Sigmoid colon (tissue), 7 donors: ENCODE results near the gene RPLP2. TPM values are rescaled to one million over a fixed set of nuclear protein-coding genes. Genes with fewer than 3 reads are reported as not detected.

Source experiments
- DNase-seq: peaks from one replicate; pipeline ENCODE4 v3.0.0-alpha.2; 2019
- H3K27ac ChIP-seq, 4 donors: fragments of 200-600 bp; sonication (generic); one replicate each; pipeline ENCODE4 v1.5.1; 2016 to 2019; ENCODE audit warnings: mild to moderate bottlenecking in 1 of 4
- H3K27me3 ChIP-seq, 3 donors: fragments of 200-600 bp; sonication (generic); one replicate each; pipeline ENCODE4 v1.5.1; 2019; ENCODE audit warnings: mild to moderate bottlenecking in 1 of 3
- H3K36me3 ChIP-seq, 4 donors: fragments of 200-600 bp; sonication (generic); one replicate each; pipeline ENCODE4 v1.5.1; 2016 to 2019
- H3K4me1 ChIP-seq, 4 donors: fragments of 200-600 bp; sonication (generic); one replicate each; pipeline ENCODE4 v1.5.1; 2017 to 2019
- H3K4me3 ChIP-seq, 4 donors: fragments of 200-600 bp; sonication (generic); one replicate each; pipeline ENCODE4 v1.5.1; 2017 to 2019; ENCODE audit warnings: mild to moderate bottlenecking in 2 of 4, moderate library complexity in 1 of 4
- H3K9me3 ChIP-seq, 4 donors: fragments of 200-600 bp in 3 of 4; sonication (generic) in 3 of 4; one replicate each; pipeline versions ENCODE4 v1.5.1 to v1.6.1; 2013 to 2019
- EP300 ChIP-seq, 4 donors: sonication (generic); formaldehyde crosslinking; IDR thresholded peaks; one replicate each; pipeline ENCODE4 v1.6.1; 2017; ENCODE audit warnings: antibody characterized with exemption in 4 of 4
- POLR2A ChIP-seq, 2 donors: fragments of 450-650 bp; IDR thresholded peaks; one replicate each; pipeline ENCODE4 v1.6.1; 2016; ENCODE audit warnings: antibody characterized with exemption in 2 of 2, mild to moderate bottlenecking in 2 of 2, moderate library complexity in 2 of 2
- POLR2AphosphoS5 ChIP-seq, 4 donors: sonication (generic); formaldehyde crosslinking; IDR thresholded peaks; one replicate each; pipeline ENCODE4 v1.6.1; 2017; ENCODE audit warnings: antibody characterized with exemption in 4 of 4
- WGBS, 2 donors: extraction: QIAGEN DNeasy Blood & Tissue Kit; methylation state at CpG; one replicate each; pipeline ENCODE4 v1.1.7; 2013; 5-methylcytosine and 5-hydroxymethylcytosine counted together
- intact Hi-C: fragments of 100-400 bp; cut with DNase I; formaldehyde crosslinking; loops from one replicate; pipeline ENCODE4 v1.15.1; 2023
- polyA plus RNA-seq, 3 donors: library from polyadenylated mRNA; stranded (reverse); fragments of 200-250 nt; gene quantifications; one replicate each; pipeline ENCODE4 v1.2.3, GENCODE V29; 2013
- total RNA-seq, 4 donors: library from RNA; depleted of rRNA; stranded (reverse); fragments of >200 nt; gene quantifications; one replicate each; pipeline ENCODE4 v1.1.0, GENCODE V29; 2016
- TF ChIP-seq, protein P1 (sequence below), 4 experiments: fragments of 450-650 bp in 3 of 4; fragments of 200-600 bp in 1 of 4; IDR thresholded peaks; one replicate each; pipeline ENCODE4 v1.5.1; 2016 to 2019; ENCODE audit warnings: antibody characterized with exemption in 4 of 4, mild to moderate bottlenecking in 3 of 4, moderate library complexity in 2 of 4
- donor health status: healthy with polysubstance abuse.
- donor health status: Bipolar disorder and iron deficiency.
- donor health status: healthy.

RPLP2 gene
- total and polyA plus RNA-seq, 7 donors = 405 to 2,533 (median 632) TPM

DNA sequence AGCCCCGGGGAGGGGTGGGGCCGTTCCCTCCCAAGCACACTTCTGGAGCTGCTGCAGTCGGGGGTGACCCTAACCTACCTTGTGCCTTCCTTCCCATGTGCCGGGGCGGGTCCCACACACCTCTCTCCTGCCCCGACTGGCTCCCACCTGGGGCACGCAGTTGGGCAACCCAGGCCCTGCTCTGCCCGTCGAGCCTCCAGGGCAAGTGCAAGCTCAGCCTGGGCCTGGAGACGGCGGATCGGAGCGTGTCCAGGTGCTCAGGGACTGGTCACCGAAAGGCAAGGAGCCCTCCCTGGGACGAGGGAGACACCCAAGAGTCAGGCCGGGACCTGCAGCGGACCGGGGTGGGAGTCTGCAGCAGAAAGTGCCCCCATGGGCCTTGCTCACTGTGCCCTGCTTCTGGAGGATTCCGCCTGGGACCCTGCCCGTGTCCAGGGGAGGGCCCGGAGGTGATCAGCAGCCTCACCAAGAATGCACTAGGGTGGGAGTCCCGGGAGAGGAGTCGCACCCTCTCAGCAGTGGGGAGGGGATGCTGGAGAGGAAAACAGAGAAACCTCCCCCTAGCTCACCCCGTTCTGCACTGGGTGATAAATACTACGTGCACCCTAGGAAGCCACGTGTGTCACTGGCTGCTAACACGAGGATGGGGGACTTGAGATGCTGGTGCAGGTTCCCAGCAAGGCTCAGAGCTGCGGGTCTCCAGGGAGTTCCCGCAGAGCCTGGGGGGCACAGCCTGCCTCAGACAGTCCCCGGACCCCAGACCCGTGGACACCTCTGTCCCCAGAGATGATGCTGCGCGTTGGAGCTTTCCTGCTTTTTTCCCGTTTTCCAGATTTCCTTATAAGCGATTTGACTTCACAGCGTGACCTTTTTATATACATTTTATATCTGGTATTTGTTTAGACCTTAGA, 27.2 kb upstream of the RPLP2 start:
- Histone ChIP-seq H3K4me1 (peaks cover 0 to 32% (median 21%) of the 10 kb centered on the region in 4 donors), H3K36me3 (peaks cover 0 to 4% (median 0%) of the 10 kb centered on the region in 4 donors), H3K4me3 (no peak overlapping the region), H3K9me3 (no peaks in the 10 kb centered on the region), H3K27ac (no peak overlapping the region), H3K27me3 (peaks cover 0 to 6% (median 0%) of the 10 kb centered on the region in 3 donors)
- TF ChIP-seq, protein P1, sequence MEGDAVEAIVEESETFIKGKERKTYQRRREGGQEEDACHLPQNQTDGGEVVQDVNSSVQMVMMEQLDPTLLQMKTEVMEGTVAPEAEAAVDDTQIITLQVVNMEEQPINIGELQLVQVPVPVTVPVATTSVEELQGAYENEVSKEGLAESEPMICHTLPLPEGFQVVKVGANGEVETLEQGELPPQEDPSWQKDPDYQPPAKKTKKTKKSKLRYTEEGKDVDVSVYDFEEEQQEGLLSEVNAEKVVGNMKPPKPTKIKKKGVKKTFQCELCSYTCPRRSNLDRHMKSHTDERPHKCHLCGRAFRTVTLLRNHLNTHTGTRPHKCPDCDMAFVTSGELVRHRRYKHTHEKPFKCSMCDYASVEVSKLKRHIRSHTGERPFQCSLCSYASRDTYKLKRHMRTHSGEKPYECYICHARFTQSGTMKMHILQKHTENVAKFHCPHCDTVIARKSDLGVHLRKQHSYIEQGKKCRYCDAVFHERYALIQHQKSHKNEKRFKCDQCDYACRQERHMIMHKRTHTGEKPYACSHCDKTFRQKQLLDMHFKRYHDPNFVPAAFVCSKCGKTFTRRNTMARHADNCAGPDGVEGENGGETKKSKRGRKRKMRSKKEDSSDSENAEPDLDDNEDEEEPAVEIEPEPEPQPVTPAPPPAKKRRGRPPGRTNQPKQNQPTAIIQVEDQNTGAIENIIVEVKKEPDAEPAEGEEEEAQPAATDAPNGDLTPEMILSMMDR (IDR thresholded peaks at IDR 0.05) = no peak
- TF ChIP-seq POLR2A (IDR thresholded peaks at IDR 0.05) = no peak
- TF ChIP-seq POLR2AphosphoS5 (IDR thresholded peaks at IDR 0.05) = no peak
- TF ChIP-seq EP300 (IDR thresholded peaks at IDR 0.05) = no peak
- intact Hi-C loops = no loop called here
- 69 to 83% methylated on average over 36 of the region's 36 CpGs for WGBS, 2 donors
- no peak for DNase-seq

DNA sequence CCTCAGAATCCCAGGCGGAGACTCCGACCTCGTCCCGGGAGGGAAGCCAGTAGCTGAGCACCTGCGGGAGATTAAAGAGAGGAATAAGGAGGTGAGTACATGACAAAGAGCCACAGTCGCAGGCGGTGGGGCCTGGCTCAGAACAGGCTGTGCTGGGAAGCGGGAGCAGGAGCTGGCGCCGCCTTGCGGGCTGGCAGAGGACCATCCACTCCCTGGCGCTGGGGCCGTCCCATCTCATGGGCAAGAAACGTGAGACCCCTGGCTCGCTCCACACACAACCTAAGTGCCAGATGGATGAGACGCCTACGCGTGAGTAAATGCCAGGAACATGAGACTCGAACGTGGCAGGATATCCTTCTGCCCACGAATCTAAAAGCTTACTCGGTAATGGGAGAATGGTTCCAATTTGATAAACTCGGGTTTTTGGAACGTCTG, 26.2 kb upstream of the RPLP2 start:
- Histone ChIP-seq H3K27me3 (peaks cover 4 to 16% (median 5%) of the 10 kb centered on the region in 3 donors), H3K36me3 (peaks cover 0 to 4% (median 0%) of the 10 kb centered on the region in 4 donors), H3K4me3 (no peak overlapping the region), H3K27ac (peak overlapping the region; percentile 13 to 45 (median 40)), H3K9me3 (no peaks in the 10 kb centered on the region), H3K4me1 (peaks cover 0 to 21% (median 13%) of the 10 kb centered on the region in 4 donors)
- intact Hi-C loops = no loop called here
- TF ChIP-seq POLR2A (IDR thresholded peaks at IDR 0.05) = no peak
- TF ChIP-seq POLR2AphosphoS5 (IDR thresholded peaks at IDR 0.05) = peak in 2 of 4 donors; percentile 16 to 42
- no peak for TF ChIP-seq EP300 (IDR thresholded peaks at IDR 0.05)
- TF ChIP-seq, protein P1 (IDR thresholded peaks at IDR 0.05) = peak; percentile 25 to 73 (median 56)
- WGBS, 2 donors = 10 to 39% methylated on average over 24 of the region's 24 CpGs
- DNase-seq = peak; percentile 86

DNA sequence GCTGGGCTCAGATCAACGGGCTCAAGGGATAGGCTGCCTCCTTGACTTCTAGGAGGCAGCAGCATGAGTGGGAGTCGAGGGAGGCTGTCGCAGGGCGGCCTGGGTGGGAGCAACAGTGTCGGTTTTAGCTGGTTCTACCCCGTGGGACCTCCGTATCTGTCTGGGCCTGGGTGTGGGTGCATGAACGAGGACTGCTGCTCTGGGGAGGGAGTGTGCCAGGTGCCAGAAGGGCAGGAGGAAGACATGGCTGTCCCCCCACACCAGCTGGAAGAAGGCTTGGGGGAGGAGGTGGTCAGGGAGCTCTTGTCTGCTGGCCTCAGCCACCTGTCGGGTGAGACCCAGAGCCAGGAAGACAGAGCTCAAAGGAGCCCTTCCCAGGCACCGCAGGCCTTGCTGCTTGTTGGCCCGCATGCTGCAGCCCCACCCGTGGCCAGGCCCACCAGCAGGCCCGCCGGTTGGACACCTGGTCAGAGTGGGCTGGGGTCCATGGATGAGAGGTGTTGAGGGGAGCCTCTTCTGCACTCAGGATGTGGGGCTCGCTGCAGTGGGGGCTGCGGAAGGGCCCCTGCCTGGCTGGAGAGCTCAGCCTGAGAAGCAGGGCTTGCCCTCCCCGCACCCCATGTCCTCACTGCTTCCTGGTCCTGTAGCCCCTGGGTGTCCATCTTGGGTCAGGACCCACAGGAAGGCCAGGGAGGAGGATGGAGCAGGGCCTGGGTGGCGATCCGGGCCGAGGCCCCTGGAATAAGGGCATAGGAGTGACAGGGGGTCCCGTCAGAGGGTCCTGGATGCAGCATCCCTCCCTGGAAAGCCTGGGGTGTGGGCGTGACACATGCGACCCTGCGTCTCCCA, 23.3 kb upstream of the RPLP2 start:
- H3K36me3 ChIP-seq = peaks cover 0 to 4% (median 0%) of the 10 kb centered on the region in 4 donors
- DNase-seq = no peak
- TF ChIP-seq EP300 (IDR thresholded peaks at IDR 0.05) = no peak
- TF ChIP-seq POLR2AphosphoS5 (IDR thresholded peaks at IDR 0.05) = no peak
- TF ChIP-seq, protein P1 (IDR thresholded peaks at IDR 0.05) = no peak
- TF ChIP-seq POLR2A (IDR thresholded peaks at IDR 0.05) = no peak
- 80 to 84% methylated on average over 24 of the region's 24 CpGs for WGBS, 2 donors
- H3K4me1 ChIP-seq = peaks cover 0 to 20% (median 9%) of the 10 kb centered on the region in 4 donors
- intact Hi-C loops = no loop called here
- H3K9me3 ChIP-seq = no peaks in the 10 kb centered on the region
- H3K27me3 ChIP-seq = peaks cover 18 to 45% (median 22%) of the 10 kb centered on the region in 3 donors
- H3K27ac ChIP-seq = no peak overlapping the region
- H3K4me3 ChIP-seq = no peak overlapping the region

DNA sequence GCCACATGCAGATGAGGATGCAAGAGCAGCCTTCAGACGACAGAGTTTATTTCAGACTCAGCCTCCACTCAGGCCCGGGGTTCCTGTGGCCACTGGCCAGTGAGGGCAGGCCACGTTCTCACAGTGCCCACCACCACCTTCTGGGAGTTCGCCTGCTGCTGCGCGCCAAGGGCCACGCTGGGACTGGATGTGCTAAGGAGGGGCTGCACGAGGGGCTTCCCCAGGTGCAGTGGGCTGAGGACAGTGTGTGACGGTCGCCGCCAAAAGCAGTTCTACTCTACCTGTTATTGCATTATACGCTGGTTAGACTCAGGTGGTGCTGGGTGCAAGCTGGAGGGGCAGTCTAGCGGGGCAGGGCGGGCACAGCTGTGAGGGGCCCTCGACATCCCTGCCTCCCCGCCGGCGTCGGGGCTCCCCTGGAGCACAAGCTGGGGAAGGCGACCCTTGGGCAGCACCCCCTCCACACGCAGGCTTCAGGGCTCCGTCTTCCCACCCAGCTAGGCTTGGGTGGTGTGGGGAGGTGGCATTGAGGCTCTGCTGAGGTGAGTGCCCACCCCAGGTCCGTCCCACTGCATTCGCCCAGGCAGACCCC, 22.6 kb upstream of the RPLP2 start:
- intact Hi-C loops = no loop called here
- peaks cover 0 to 7% (median 2%) of the 10 kb centered on the region in 4 donors for H3K36me3 ChIP-seq
- 84 to 91% methylated on average over 24 of the region's 24 CpGs for WGBS, 2 donors
- no peaks in the 10 kb centered on the region for H3K9me3 ChIP-seq
- H3K4me3 ChIP-seq = no peak overlapping the region
- TF ChIP-seq EP300 (IDR thresholded peaks at IDR 0.05) (no peak), POLR2A (IDR thresholded peaks at IDR 0.05) (no peak), POLR2AphosphoS5 (IDR thresholded peaks at IDR 0.05) (no peak)
- TF ChIP-seq, protein P1 (IDR thresholded peaks at IDR 0.05) = no peak
- peaks cover 0 to 20% (median 9%) of the 10 kb centered on the region in 4 donors for H3K4me1 ChIP-seq
- peaks cover 18 to 46% (median 22%) of the 10 kb centered on the region in 3 donors for H3K27me3 ChIP-seq
- no peak for DNase-seq
- no peak overlapping the region for H3K27ac ChIP-seq
